Smooth muscle cell (in vitro differentiated cells): Measurements from ENCODE around the gene KIF18A. TPM values are rescaled to one million over a fixed set of nuclear protein-coding genes. Genes with fewer than 3 reads are reported as not detected.

Experiments
- DNase-seq: peaks from one replicate; lab custom pipeline; 2025; ENCODE audit not compliant: unreplicated experiment; lab: John Stamatoyannopoulos, UW
- H2AFZ ChIP-seq: fragments of 200-600 bp; sonication (generic); 2 replicates; pipeline ENCODE4 v1.6.0; 2016; ENCODE audit warnings: antibody characterized with exemption, low read depth, mild to moderate bottlenecking
- H3F3A ChIP-seq: fragments of 200-600 bp; sonication (generic); 2 replicates; pipeline ENCODE4 v1.6.0; 2017; ENCODE audit warnings: antibody characterized with exemption, low read depth
- H3K27ac ChIP-seq: fragments of 200-600 bp; sonication (generic); 2 replicates; pipeline ENCODE4 v1.5.1; 2016; ENCODE audit warnings: low read depth, mild to moderate bottlenecking
- H3K27me3 ChIP-seq: fragments of 200-600 bp; sonication (generic); 2 replicates; pipeline ENCODE4 v1.6.1; 2016; ENCODE audit warnings: low read depth, mild to moderate bottlenecking
- H3K36me3 ChIP-seq: fragments of 200-600 bp; sonication (generic); 2 replicates; pipeline ENCODE4 v1.5.1; 2016; ENCODE audit warnings: low read depth
- H3K4me1 ChIP-seq: fragments of 200-600 bp; sonication (generic); 2 replicates; pipeline ENCODE4 v1.5.1; 2016; ENCODE audit warnings: low read depth
- H3K4me2 ChIP-seq: fragments of 200-600 bp; sonication (generic); 2 replicates; pipeline ENCODE4 v1.6.0; 2016; ENCODE audit warnings: mild to moderate bottlenecking
- H3K4me3 ChIP-seq: fragments of 200-600 bp; sonication (generic); 2 replicates; pipeline ENCODE4 v1.5.1; 2016; ENCODE audit warnings: mild to moderate bottlenecking
- H3K79me2 ChIP-seq: fragments of 200-600 bp; sonication (generic); 2 replicates; pipeline ENCODE4 v1.6.0; 2016; ENCODE audit warnings: low read depth, mild to moderate bottlenecking
- H3K9ac ChIP-seq: fragments of 200-600 bp; sonication (generic); 2 replicates; pipeline ENCODE4 v1.6.0; 2016; ENCODE audit warnings: low read depth
- H3K9me3 ChIP-seq: fragments of 200-600 bp; sonication (generic); replicated peaks from 2 replicates; pipeline ENCODE4 v1.5.1; 2016; ENCODE audit warnings: low read depth
- H4K20me1 ChIP-seq: fragments of 200-600 bp; sonication (generic); 2 replicates; pipeline ENCODE4 v1.6.0; 2016; ENCODE audit warnings: low read depth
- CTCF ChIP-seq: fragments of 200-600 bp; sonication (generic); IDR thresholded peaks from 2 replicates; pipeline ENCODE4 v1.5.1; 2017; ENCODE audit warnings: borderline replicate concordance, mild to moderate bottlenecking, antibody characterized with exemption; ENCODE audit not compliant: insufficient read depth, poor library complexity, severe bottlenecking
- WGBS: methylation state at CpG from one replicate; pipeline ENCODE4 v1.1.7; 2016; ENCODE audit warnings: low lambda C conversion rate; 5-methylcytosine and 5-hydroxymethylcytosine counted together
- polyA plus RNA-seq: library from polyadenylated mRNA; unstranded; fragments of >200 nt; fragmentation: Nextera tagmentation; extraction: Ambion mirVana; gene quantifications from 2 replicates; pipeline ENCODE4 v1.2.1, GENCODE V29; 2016
- total RNA-seq: library from RNA; depleted of rRNA; stranded (reverse); fragments of >200 nt; gene quantifications from 2 replicates; pipeline ENCODE4 v1.2.3, GENCODE V29; 2014

The KIF18A gene
- total and polyA plus RNA-seq, 2 experiments from 2014 or later = 2.2 to 6.7 TPM

DNA sequence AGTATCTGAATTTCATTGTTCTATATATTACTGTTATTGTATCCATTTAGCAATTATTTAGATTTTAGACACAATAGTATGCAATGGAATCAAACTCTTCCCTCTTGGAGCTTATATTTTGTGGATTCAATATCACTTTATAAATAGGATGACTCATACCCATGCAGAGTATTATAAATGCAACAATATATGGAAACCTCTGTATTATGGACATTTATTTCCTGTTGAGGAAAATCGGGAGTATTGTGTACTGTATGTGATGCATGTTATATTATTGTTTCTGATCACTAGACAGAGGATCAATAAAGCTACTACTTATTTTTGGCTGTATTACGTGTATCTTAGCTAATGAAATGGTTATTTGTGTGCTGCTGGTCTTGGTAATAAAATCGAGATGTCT is 1.0 kb upstream of the KIF18A start:
- peaks cover 43% of the 10 kb centered on the region for H3K4me1 ChIP-seq
- H3K4me2 ChIP-seq = peak overlapping the region; percentile 93
- no peak overlapping the region for H2AFZ ChIP-seq
- no peaks in the 10 kb centered on the region for H3K9me3 ChIP-seq
- no peak for DNase-seq
- no peak for TF ChIP-seq CTCF
- no peaks in the 10 kb centered on the region for H4K20me1 ChIP-seq
- peak overlapping the region; percentile 96 for H3K27ac ChIP-seq
- whole genome bisulfite sequencing = 88% methylated on average over 3 of the region's 3 CpGs
- peak overlapping the region; percentile 84 for H3K4me3 ChIP-seq
- no peaks in the 10 kb centered on the region for H3K36me3 ChIP-seq
- H3K9ac ChIP-seq = peak overlapping the region; percentile 95
- H3K79me2 ChIP-seq = peaks cover 80% of the 10 kb centered on the region
- H3F3A ChIP-seq = peaks cover 6% of the 10 kb centered on the region
- no peaks in the 10 kb centered on the region for H3K27me3 ChIP-seq

DNA sequence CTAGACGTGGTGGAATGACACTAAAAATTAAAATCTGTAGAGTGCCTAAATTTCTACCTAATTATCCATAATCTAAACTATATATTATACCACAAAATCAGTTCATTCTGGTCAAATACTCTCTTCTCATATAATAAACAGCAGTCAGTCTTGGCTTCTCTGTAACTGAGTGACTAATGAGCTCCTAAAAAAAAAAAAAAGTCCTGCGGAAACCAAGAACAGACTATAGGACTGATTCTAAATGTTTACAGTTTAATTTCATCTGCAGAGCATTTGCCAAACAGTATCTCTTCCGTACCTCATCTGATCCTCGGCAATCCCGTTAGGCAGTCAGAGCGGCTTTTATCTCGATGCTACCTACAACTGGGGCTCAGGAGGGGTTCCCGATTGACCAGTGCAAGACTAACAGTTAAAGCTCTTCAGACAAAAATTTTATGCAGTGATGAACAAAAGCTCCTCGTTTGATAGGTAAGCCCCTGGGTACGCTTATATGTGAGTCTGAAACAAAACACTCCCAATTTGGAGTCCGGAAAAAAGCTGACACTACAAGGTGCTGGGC is 686 bp downstream of the KIF18A start:
- no peak for TF ChIP-seq CTCF
- Histone ChIP-seq H3K4me2 (peak overlapping the region; percentile 98), H2AFZ (peak overlapping the region; percentile 94), H3K79me2 (peaks cover 83% of the 10 kb centered on the region), H4K20me1 (no peaks in the 10 kb centered on the region), H3K27me3 (no peaks in the 10 kb centered on the region), H3K36me3 (no peaks in the 10 kb centered on the region), H3F3A (peaks cover 6% of the 10 kb centered on the region), H3K4me1 (peaks cover 46% of the 10 kb centered on the region), H3K9me3 (no peaks in the 10 kb centered on the region), H3K27ac (peak overlapping the region; percentile 96), H3K4me3 (peak overlapping the region; percentile 84), H3K9ac (peak overlapping the region; percentile 97)
- WGBS = 5% methylated on average over 11 of the region's 11 CpGs
- DNase-seq = peak; percentile 27

- DNase-seq = no peak
- Histone ChIP-seq H3K4me2 (peak overlapping the region; percentile 98), H3K9me3 (no peaks in the 10 kb centered on the region), H2AFZ (peak overlapping the region; percentile 94), H3F3A (peaks cover 6% of the 10 kb centered on the region), H4K20me1 (no peaks in the 10 kb centered on the region), H3K4me3 (peak overlapping the region; percentile 84), H3K36me3 (no peaks in the 10 kb centered on the region), H3K27me3 (no peaks in the 10 kb centered on the region), H3K27ac (peak overlapping the region; percentile 96), H3K4me1 (peaks cover 43% of the 10 kb centered on the region), H3K79me2 (peaks cover 83% of the 10 kb centered on the region), H3K9ac (peak overlapping the region; percentile 97)
- TF ChIP-seq CTCF = no peak
- 95% methylated on average over 14 of the region's 14 CpGs for WGBS
These were observed 1.5 kb downstream of the KIF18A start for GRCh38 chr11:28106353-28107043.
